Urinary bladder (tissue), 4 donors: Measurements from ENCODE around the gene CHIC1. TPM values are rescaled to one million over a fixed set of nuclear protein-coding genes. Genes with fewer than 3 reads are reported as not detected.
"Not testable (repeated sequence)": the region's sequence is repeated elsewhere in the genome, so short reads cannot be mapped to it uniquely, and the experiment has no call there.

ENCODE experiments used
- DNase-seq: peaks from one replicate; pipeline ENCODE4 v3.0.0-alpha.2; 2015; ENCODE audit errors: extremely low spot score
- H3K27ac ChIP-seq: one replicate; pipeline ENCODE4 v1.5.1; 2013; ENCODE audit warnings: low read depth, mild to moderate bottlenecking, moderate library complexity
- H3K36me3 ChIP-seq: one replicate; pipeline ENCODE4 v1.6.1; 2013; ENCODE audit warnings: mild to moderate bottlenecking, moderate library complexity; ENCODE audit not compliant: insufficient read depth
- H3K4me1 ChIP-seq: one replicate; pipeline ENCODE4 v1.6.1; 2013; ENCODE audit warnings: mild to moderate bottlenecking, moderate library complexity; ENCODE audit not compliant: insufficient read depth
- H3K4me3 ChIP-seq: one replicate; pipeline ENCODE4 v1.5.1; 2013; ENCODE audit warnings: low read depth, low read length
- WGBS: extraction: QIAGEN DNeasy Blood & Tissue Kit; methylation state at CpG from one replicate; pipeline ENCODE4 v1.1.7; 2013; 5-methylcytosine and 5-hydroxymethylcytosine counted together
- polyA plus RNA-seq: library from polyadenylated mRNA; stranded (reverse); fragments of 200-250 nt; gene quantifications from one replicate; pipeline ENCODE4 v1.2.3, GENCODE V29; 2013
- total RNA-seq: library from RNA; depleted of rRNA; stranded (reverse); fragments of >200 nt; gene quantifications from one replicate; pipeline ENCODE4 v1.2.3, GENCODE V29; 2014
- donor health status: healthy with polysubstance abuse.
- donor health status: healthy.

CHIC1 gene
- total and polyA plus RNA-seq, 2 donors, result 6.1 to 30.1 TPM

DNA sequence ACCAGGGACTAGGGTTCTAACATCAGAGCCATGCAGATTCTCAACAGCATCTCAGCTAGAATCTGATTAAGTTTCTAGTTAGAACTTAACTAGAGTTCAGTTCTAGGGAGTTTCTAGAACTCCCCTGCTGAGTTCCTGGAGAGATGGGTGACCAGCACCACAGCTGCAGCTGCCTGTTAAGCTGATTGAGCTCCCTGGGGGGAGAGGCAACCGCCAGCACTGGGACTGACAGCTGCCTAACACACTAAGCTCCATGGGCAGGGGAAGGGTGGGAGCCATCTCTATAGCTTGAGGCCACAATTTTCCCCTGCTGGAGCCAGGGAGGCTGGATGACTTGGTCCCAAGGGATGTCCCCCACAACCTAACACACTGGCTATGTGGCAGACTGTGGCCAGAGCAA is 84.2 kb downstream of the CHIC1 start:
- Histone ChIP-seq H3K36me3 (no peaks in the 10 kb centered on the region), H3K27ac (no peak overlapping the region), H3K4me3 (no peak overlapping the region), H3K4me1 (no peaks in the 10 kb centered on the region)
- 95% methylated on average over 1 of the region's 1 CpG for WGBS
- DNase-seq, result no peak

- Histone ChIP-seq H3K27ac (no peak overlapping the region), H3K36me3 (no peaks in the 10 kb centered on the region), H3K4me1 (no peaks in the 10 kb centered on the region), H3K4me3 (no peak overlapping the region)
- DNase-seq, result no peak
Observed at GRCh38 chrX:73647632-73648322, 84.8 kb downstream of the CHIC1 start.

DNA sequence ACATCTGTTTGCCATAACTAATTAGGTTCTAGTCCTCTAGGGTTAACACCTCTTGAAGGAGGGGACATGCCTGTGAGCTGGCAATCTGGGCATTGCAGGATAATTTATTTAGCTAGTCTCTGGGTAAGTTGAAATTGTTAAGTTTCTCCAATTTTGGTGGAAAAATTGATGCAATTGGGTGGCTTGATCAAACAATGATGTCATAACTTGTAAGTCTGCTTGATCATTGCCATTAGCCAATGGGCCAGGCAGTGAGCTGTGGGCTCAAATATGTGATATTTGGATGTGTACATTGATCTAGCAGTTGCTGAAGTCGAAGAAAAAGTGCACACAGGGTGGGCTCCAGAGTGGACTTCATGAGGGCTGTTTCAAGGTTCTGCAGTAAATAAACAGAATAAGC is 98.3 kb downstream of the CHIC1 start:
- 96% methylated on average over 1 of the region's 1 CpG for WGBS
- H3K36me3 ChIP-seq, H3K4me3 ChIP-seq, H3K4me1 ChIP-seq, DNase-seq, H3K27ac ChIP-seq: not testable (repeated sequence)

GRCh38 chrX:73668779-73669178 is 105.8 kb downstream of the CHIC1 start:
- Histone ChIP-seq H3K36me3 (no peaks in the 10 kb centered on the region), H3K27ac (no peak overlapping the region), H3K4me1 (no peaks in the 10 kb centered on the region), H3K4me3 (no peak overlapping the region)
- no peak for DNase-seq
- 34% methylated on average over 5 of the region's 5 CpGs for WGBS

- DNase-seq, result no peak
- Histone ChIP-seq H3K4me3 (no peak overlapping the region), H3K27ac (no peak overlapping the region), H3K36me3 (no peaks in the 10 kb centered on the region), H3K4me1 (no peaks in the 10 kb centered on the region)
Observed at GRCh38 chrX:73681408-73681807, 118.4 kb downstream of the CHIC1 start.

DNA sequence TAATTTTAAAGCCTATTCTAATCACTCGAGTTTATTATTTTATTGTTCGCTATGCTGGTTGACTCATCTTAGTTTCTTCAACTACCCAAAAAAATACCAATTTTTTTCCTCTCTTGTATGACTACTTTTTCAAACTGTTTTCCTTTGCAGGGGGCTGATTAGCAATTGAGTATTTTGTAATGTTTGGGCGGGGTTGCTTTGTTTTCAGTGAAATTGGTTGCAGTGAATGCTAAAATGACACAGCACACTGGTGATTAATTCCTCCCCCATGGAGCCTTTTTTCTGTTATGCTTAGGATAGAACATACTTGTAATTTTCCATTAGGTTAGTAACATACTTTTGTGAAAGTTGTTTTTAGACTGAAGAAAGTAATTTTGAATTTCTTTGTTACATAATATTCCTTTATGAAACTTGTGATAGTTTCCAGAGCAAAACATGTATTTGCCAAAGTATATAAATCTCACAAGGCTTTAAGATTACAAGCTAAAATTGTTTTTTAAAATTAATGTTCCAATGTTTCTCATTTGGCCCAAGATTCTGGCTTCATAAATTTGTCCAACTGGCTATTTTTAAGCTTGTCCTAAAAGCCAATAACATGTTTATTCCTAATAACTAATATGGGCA is 120.4 kb downstream of the CHIC1 start:
- no peak for DNase-seq
- no peaks in the 10 kb centered on the region for H3K36me3 ChIP-seq
- no peak overlapping the region for H3K27ac ChIP-seq
- WGBS, result 92% methylated on average over 3 of the region's 3 CpGs
- no peak overlapping the region for H3K4me3 ChIP-seq
- no peaks in the 10 kb centered on the region for H3K4me1 ChIP-seq

- not testable (repeated sequence) for H3K4me3 ChIP-seq, H3K4me1 ChIP-seq, DNase-seq, H3K36me3 ChIP-seq, H3K27ac ChIP-seq
- 97% methylated on average over 1 of the region's 1 CpG for WGBS
Observed at GRCh38 chrX:73707014-73707413, 144.0 kb downstream of the CHIC1 start.

- Histone ChIP-seq H3K4me3 (no peak overlapping the region), H3K36me3 (no peaks in the 10 kb centered on the region), H3K4me1 (no peaks in the 10 kb centered on the region), H3K27ac (no peak overlapping the region)
- WGBS, result 69% methylated on average over 2 of the region's 2 CpGs
- DNase-seq, result no peak
Observed at GRCh38 chrX:73728602-73729001, 165.6 kb downstream of the CHIC1 start.

Other genes with a start within 250 kb of the CHIC1 start
- not detected for gene CDX4, start 116.1 kb upstream of the CHIC1 start, total RNA-seq
- not detected for gene CDX4, start 116.1 kb upstream of the CHIC1 start, polyA plus RNA-seq